GM12878 (cell line): ENCODE data around the gene IL1R2. TPM values are rescaled to one million over a fixed set of nuclear protein-coding genes. Genes with fewer than 3 reads are reported as not detected.
A peak's percentile ranks its signal among the peaks of the same experiment; 100 is the strongest.

ENCODE experiments used
- BHLHE40 ChIP-seq, 2 experiments: fragments of 450-650 bp in 1 of 2; IDR thresholded peaks; 2 replicates each; pipeline ENCODE4 v1.6.1; 2011 to 2017; ENCODE audit warnings: low read depth in 2 of 2, borderline replicate concordance in 1 of 2, improper control_type of control experiment in 1 of 2, low read length in 1 of 2, mild to moderate bottlenecking in 1 of 2
- CREB1 ChIP-seq: IDR thresholded peaks from 2 replicates; pipeline ENCODE4 v1.6.1; 2012; ENCODE audit warnings: low read depth, mild to moderate bottlenecking, inconsistent platforms
- EP300 ChIP-seq, 2 experiments: fragments of 150-350 bp in 1 of 2; IDR thresholded peaks; 2 replicates each; pipeline ENCODE4 v1.6.1; 2011 to 2012; ENCODE audit warnings: low read depth in 2 of 2, low read length in 2 of 2, borderline replicate concordance in 1 of 2, improper control_type of control experiment in 1 of 2, inconsistent platforms in 1 of 2; ENCODE audit not compliant: control insufficient read depth in 1 of 2
- FOXK2 ChIP-seq: fragments of 450-650 bp; IDR thresholded peaks from 2 replicates; pipeline ENCODE4 v1.6.1; 2017; ENCODE audit warnings: mild to moderate bottlenecking, moderate library complexity
- LARP7 ChIP-seq: fragments of 450-650 bp; IDR thresholded peaks from 2 replicates; pipeline ENCODE4 v1.6.1; 2017; ENCODE audit warnings: mild to moderate bottlenecking
- MEF2B ChIP-seq: fragments of 450-650 bp; IDR thresholded peaks from 2 replicates; pipeline ENCODE4 v1.6.1; 2018; ENCODE audit warnings: mild to moderate bottlenecking, moderate library complexity; ENCODE audit not compliant: partially characterized antibody, poor library complexity, severe bottlenecking
- NR2F1 ChIP-seq: fragments of 450-650 bp; conservative IDR thresholded peaks from 2 replicates; pipeline ENCODE4 v1.6.1; 2017; ENCODE audit warnings: mild to moderate bottlenecking
- SMARCA5 ChIP-seq: fragments of 450-650 bp; IDR thresholded peaks from 2 replicates; pipeline ENCODE4 v1.6.1; 2017; ENCODE audit warnings: mild to moderate bottlenecking
- SPI1 ChIP-seq: IDR thresholded peaks from 2 replicates; pipeline ENCODE4 v1.6.1; 2011; ENCODE audit warnings: low read depth, mild to moderate bottlenecking, low read length, moderate library complexity, borderline replicate concordance; ENCODE audit not compliant: insufficient read depth
- ZNF384 ChIP-seq: IDR thresholded peaks from 2 replicates; pipeline ENCODE4 v1.6.1; 2012; ENCODE audit warnings: low read depth, mild to moderate bottlenecking, low read length, improper control_type of control experiment, borderline replicate concordance
- polyA plus RNA-seq, 11 experiments: library from polyadenylated mRNA; depleted of rRNA in 4 of 11; unstranded in 6 of 11; stranded (reverse) in 5 of 11; fragments of >200 nt; fragmentation: Nextera tagmentation in 4 of 11; fragmentation: Illumina TruSeq in 1 of 11; extraction: Ambion mirVana in 4 of 11; extraction: Trizol in 1 of 11; gene quantifications; 1 replicate in 1 of 11; 2 replicates in 10 of 11; pipeline versions ENCODE4 v1.2.1 to v1.2.3, GENCODE V29; 2011 to 2016; ENCODE audit warnings: inconsistent platforms in 2 of 11, missing spikeins in 2 of 11, low read depth in 1 of 11
- total RNA-seq, 4 experiments: library from RNA; depleted of rRNA in 3 of 4; stranded (reverse); fragments of >200 nt in 3 of 4; fragmentation: Illumina TruSeq in 1 of 4; extraction: Trizol in 1 of 4; gene quantifications; 2 replicates each; pipeline versions ENCODE4 v1.2.1 to v1.2.3, GENCODE V29; 2013 to 2021
- TF ChIP-seq, protein P1 (sequence below): IDR thresholded peaks from 2 replicates; pipeline ENCODE4 v1.6.1; 2012; ENCODE audit warnings: improper control_type of control experiment, low read depth, low read length; ENCODE audit not compliant: insufficient replicate concordance
- TF ChIP-seq, protein P2 (sequence below): fragments of 450-650 bp; IDR thresholded peaks from 2 replicates; pipeline ENCODE4 v1.6.1; 2017; ENCODE audit warnings: low read depth, mild to moderate bottlenecking, moderate library complexity

Gene IL1R2
- total and polyA plus RNA-seq, 10 of the 15 experiments (the other 5 are each of a cell fraction or from before 2014, with no cell fraction given), result 0.44 to 6.4 (median 0.62) TPM

DNA sequence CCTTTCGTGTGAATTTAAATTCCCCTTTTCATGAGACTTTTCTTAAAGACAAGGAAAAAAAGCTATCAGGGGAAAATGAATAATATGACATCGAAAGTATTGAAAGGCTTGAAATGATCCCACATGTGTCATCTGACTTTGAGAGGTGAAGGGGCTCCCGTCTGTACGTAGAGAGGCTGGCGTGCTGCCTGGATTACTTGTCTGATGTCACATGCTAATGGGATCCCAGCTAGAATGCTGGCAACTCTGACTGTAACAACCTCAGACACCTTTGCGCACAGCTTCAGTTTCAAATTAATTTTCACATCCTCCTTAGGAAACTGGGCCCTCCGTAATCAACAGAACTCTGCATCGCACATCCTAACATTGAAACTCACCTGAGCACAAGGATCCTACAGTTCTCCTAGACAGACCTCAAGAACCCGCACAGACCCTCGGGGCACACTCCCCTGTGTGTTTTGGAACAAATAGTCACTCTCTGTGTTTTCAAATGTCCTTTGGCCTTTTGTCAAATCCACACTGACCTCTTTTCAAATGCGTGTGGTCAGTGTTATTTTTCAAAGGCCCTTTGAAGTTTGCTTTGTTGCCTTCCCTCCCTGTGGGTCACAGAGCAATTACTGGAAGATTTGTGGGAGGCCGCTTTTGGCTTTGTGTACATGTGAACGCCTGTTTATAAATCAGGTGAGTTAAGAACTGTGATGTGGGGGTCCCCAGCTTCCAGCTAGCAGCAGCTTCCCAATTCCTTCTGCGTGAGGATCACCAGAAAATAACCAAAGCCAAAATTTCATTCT is 65.9 kb downstream of the IL1R2 start (continued):
- peak; percentile 92 for TF ChIP-seq MEF2B
- TF ChIP-seq, protein P1, sequence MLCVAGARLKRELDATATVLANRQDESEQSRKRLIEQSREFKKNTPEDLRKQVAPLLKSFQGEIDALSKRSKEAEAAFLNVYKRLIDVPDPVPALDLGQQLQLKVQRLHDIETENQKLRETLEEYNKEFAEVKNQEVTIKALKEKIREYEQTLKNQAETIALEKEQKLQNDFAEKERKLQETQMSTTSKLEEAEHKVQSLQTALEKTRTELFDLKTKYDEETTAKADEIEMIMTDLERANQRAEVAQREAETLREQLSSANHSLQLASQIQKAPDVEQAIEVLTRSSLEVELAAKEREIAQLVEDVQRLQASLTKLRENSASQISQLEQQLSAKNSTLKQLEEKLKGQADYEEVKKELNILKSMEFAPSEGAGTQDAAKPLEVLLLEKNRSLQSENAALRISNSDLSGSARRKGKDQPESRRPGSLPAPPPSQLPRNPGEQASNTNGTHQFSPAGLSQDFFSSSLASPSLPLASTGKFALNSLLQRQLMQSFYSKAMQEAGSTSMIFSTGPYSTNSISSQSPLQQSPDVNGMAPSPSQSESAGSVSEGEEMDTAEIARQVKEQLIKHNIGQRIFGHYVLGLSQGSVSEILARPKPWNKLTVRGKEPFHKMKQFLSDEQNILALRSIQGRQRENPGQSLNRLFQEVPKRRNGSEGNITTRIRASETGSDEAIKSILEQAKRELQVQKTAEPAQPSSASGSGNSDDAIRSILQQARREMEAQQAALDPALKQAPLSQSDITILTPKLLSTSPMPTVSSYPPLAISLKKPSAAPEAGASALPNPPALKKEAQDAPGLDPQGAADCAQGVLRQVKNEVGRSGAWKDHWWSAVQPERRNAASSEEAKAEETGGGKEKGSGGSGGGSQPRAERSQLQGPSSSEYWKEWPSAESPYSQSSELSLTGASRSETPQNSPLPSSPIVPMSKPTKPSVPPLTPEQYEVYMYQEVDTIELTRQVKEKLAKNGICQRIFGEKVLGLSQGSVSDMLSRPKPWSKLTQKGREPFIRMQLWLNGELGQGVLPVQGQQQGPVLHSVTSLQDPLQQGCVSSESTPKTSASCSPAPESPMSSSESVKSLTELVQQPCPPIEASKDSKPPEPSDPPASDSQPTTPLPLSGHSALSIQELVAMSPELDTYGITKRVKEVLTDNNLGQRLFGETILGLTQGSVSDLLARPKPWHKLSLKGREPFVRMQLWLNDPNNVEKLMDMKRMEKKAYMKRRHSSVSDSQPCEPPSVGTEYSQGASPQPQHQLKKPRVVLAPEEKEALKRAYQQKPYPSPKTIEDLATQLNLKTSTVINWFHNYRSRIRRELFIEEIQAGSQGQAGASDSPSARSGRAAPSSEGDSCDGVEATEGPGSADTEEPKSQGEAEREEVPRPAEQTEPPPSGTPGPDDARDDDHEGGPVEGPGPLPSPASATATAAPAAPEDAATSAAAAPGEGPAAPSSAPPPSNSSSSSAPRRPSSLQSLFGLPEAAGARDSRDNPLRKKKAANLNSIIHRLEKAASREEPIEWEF, result peak; percentile 66
- no peak for TF ChIP-seq CREB1
- peak; percentile 66 to 91; a peak in 3 of 4 replicates for TF ChIP-seq EP300 (IDR thresholded peaks at IDR 0.05; ENCODE audit: borderline replicate concordance in 1 of 2, control insufficient read depth in 1 of 2, low read depth in 2 of 2, low read length in 2 of 2)
- peak; percentile 86 for TF ChIP-seq NR2F1
- 0 out of 2 replicates have a peak, but pooled peaks have one; percentile 31 for TF ChIP-seq LARP7
- TF ChIP-seq BHLHE40 (IDR thresholded peaks at IDR 0.05; ENCODE audit: borderline replicate concordance in 1 of 2, low read depth in 2 of 2, low read length in 1 of 2), result peak; percentile 79 to 82
- TF ChIP-seq ZNF384, result peak; percentile 34; the same call in 1 of the 2 replicates
- TF ChIP-seq, protein P2, sequence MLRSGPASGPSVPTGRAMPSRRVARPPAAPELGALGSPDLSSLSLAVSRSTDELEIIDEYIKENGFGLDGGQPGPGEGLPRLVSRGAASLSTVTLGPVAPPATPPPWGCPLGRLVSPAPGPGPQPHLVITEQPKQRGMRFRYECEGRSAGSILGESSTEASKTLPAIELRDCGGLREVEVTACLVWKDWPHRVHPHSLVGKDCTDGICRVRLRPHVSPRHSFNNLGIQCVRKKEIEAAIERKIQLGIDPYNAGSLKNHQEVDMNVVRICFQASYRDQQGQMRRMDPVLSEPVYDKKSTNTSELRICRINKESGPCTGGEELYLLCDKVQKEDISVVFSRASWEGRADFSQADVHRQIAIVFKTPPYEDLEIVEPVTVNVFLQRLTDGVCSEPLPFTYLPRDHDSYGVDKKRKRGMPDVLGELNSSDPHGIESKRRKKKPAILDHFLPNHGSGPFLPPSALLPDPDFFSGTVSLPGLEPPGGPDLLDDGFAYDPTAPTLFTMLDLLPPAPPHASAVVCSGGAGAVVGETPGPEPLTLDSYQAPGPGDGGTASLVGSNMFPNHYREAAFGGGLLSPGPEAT, result peak; percentile 93; the same call in 1 of the 2 replicates
- no peak for TF ChIP-seq FOXK2
- TF ChIP-seq SMARCA5, result peak; percentile 31; the same call in 1 of the 2 replicates
- peak; percentile 51; the same call in 1 of the 2 replicates for TF ChIP-seq SPI1
